ENCODE measurements around the gene GTF2IRD1. TPM values are rescaled to one million over a fixed set of nuclear protein-coding genes. Genes with fewer than 3 reads are reported as not detected.
"Not testable (repeated sequence)": the region's sequence is repeated elsewhere in the genome, so short reads cannot be mapped to it uniquely, and the experiment has no call there.

Gene GTF2IRD1
- total and polyA plus RNA-seq, 10 donors, result 2.4 to 6.6 (median 3.6) TPM

DNA sequence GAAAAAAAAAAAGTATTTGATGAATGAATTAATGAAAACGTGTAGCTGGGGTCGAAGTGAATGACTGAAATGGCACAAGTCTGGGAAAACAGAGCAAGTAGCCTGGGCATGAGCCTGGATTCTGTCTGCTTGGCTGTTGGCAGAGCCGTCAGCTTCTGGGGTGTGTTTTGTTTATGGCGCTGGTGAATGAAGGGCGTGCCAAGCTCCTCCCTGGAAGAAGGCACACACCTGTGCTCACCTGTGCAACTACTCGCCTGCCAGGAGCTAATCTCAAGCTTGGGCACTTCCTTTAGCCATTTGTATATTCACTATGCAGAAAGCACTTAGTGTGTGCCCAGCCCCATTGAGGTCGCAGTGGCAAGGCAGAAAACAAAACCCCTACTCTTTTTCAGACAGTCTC lies 74.1 kb downstream of the GTF2IRD1 start:
- Histone ChIP-seq H3K4me3 (no peak overlapping the region), H3K9me3 (no peaks in the 10 kb centered on the region), H3K27ac (no peak overlapping the region), H3K4me1 (no peaks in the 10 kb centered on the region), H3K36me3 (peaks cover 0 to 17% (median 0%) of the 10 kb centered on the region in 6 donors), H3K27me3 (replicated peaks in 1 of 7) (no peaks in the 10 kb centered on the region)
- no peak for DNase-seq
- no peak for TF ChIP-seq POLR2AphosphoS5 (IDR thresholded peaks at IDR 0.05)
- TF ChIP-seq POLR2A (IDR thresholded peaks at IDR 0.05), result no peak
- TF ChIP-seq, protein P1, sequence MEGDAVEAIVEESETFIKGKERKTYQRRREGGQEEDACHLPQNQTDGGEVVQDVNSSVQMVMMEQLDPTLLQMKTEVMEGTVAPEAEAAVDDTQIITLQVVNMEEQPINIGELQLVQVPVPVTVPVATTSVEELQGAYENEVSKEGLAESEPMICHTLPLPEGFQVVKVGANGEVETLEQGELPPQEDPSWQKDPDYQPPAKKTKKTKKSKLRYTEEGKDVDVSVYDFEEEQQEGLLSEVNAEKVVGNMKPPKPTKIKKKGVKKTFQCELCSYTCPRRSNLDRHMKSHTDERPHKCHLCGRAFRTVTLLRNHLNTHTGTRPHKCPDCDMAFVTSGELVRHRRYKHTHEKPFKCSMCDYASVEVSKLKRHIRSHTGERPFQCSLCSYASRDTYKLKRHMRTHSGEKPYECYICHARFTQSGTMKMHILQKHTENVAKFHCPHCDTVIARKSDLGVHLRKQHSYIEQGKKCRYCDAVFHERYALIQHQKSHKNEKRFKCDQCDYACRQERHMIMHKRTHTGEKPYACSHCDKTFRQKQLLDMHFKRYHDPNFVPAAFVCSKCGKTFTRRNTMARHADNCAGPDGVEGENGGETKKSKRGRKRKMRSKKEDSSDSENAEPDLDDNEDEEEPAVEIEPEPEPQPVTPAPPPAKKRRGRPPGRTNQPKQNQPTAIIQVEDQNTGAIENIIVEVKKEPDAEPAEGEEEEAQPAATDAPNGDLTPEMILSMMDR (IDR thresholded peaks at IDR 0.05 in 8 of 11, conservative IDR thresholded peaks at IDR 0.05 in 3 of 11), result no peak
- 85 to 94% (median 88%) methylated on average over 7 of the region's 7 CpGs for WGBS, 5 donors
- intact Hi-C loops (cut with DNase I; ENCODE audit: low total_unique reads), result no loop called here

DNA sequence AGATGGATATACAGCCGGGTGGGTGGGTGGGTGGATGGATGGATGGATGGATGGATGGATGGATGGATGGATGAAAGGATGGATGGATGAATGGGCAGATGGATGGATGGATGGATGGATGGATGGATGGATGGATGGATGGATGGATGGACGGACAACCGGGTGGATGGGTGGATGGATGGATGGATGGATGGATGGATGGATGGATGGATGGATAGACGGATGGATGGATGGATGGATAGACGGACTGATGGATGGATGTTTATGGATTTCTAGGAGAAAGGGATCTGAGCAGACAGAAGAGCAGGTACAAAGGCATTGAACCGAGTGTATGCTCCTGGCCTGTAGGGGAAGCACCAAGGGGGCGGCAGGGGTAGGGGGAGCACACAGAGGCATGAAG lies 75.1 kb downstream of the GTF2IRD1 start:
- H3K4me3 ChIP-seq; H3K27me3 ChIP-seq (replicated peaks in 1 of 7); H3K9me3 ChIP-seq; intact Hi-C loops (cut with DNase I; ENCODE audit: low total_unique reads); H3K4me1 ChIP-seq; DNase-seq; H3K27ac ChIP-seq: not testable (repeated sequence)
- peaks cover 0 to 15% (median 0%) of the 10 kb centered on the region in 6 donors for H3K36me3 ChIP-seq
- 92 to 97% (median 92%) methylated on average over 7 of the region's 7 CpGs for WGBS, 5 donors

DNA sequence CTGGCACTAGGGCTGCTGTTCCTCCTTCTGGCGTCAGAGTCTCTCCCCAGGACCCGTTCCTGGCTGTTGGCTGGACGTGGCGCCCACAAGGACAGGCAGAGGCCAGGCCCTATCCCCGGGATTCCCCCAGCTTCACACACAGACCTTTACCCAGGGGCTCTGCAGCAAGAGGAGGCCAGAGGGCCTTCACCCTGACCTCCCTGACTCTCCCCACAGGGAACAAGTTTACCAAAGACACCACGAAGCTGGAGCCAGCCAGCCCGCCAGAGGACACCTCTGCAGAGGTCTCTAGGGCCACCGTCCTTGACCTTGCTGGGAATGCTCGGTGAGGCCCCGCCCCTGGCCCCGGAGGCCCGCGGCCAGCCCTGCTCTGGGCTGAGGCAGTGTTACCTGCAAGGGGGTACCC lies 82.2 kb downstream of the GTF2IRD1 start:
- H3K9me3 ChIP-seq, result no peaks in the 10 kb centered on the region
- H3K27me3 ChIP-seq (replicated peaks in 1 of 7), result no peaks in the 10 kb centered on the region
- intact Hi-C loops (cut with DNase I; ENCODE audit: low total_unique reads), result no loop called here
- WGBS, 5 donors, result 54 to 77% (median 72%) methylated on average over 12 to 13 of the region's 13 CpGs
- H3K4me1 ChIP-seq, result no peaks in the 10 kb centered on the region
- no peak overlapping the region for H3K27ac ChIP-seq
- TF ChIP-seq, protein P1 (IDR thresholded peaks at IDR 0.05 in 8 of 11, conservative IDR thresholded peaks at IDR 0.05 in 3 of 11), result no peak
- TF ChIP-seq POLR2A (IDR thresholded peaks at IDR 0.05) (no peak), POLR2AphosphoS5 (IDR thresholded peaks at IDR 0.05) (no peak)
- H3K4me3 ChIP-seq, result no peak overlapping the region
- DNase-seq, result no peak
- H3K36me3 ChIP-seq, result no peaks in the 10 kb centered on the region

DNA sequence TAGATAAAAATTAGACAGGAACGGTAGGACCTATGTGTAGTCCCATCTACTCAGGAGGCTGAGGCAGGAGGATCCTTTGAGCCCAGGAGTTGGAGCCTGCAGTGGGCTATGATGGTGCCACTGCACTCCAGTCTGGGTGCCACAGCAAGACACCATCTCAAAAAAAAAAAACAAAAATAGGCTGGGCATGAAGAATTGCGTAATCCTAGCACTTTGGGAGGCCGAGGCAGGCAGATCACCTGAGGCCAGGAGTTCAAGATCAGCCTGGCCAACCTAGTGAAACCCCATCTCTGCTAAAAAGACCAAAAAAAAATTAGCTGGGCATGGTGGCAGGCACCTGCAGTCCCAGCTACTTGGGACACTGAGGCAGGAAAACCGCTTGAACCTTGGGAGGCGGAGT lies 88.2 kb downstream of the GTF2IRD1 start:
- H3K27me3 ChIP-seq (replicated peaks in 1 of 7); DNase-seq; intact Hi-C loops (cut with DNase I; ENCODE audit: low total_unique reads); H3K4me3 ChIP-seq; H3K27ac ChIP-seq; H3K4me1 ChIP-seq: not testable (repeated sequence)
- 89 to 97% (median 96%) methylated on average over 5 of the region's 5 CpGs for WGBS, 5 donors
- Histone ChIP-seq H3K36me3 (peaks cover 0 to 14% (median 0%) of the 10 kb centered on the region in 6 donors), H3K9me3 (peaks cover 0 to 14% (median 11%) of the 10 kb centered on the region in 8 donors)

DNA sequence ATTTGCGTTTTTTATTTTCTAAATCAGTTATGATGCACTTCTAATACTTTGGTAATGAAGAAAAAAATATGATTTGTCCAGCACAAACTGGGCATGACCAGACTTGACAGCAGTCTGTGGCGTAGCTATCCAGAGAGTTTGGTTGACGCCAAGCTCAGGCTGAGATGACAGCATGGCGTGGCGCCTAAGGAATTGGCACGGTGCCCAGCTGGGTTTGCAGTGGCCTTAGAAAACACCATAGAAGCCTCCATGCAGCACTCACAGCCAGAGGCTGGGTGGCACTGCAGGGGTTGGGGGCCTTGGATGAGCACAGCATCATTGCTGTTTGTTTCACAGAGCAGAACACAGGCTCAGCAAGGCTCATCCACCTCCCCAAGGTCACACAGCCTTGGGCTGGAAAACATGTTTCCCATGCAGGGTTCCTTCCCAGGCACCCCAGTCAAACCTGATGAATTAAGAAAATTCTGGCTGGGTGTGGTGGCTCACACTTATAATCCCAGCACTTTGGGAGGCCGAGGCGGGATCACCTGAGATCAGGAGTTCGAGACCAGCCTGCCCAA lies 88.9 kb downstream of the GTF2IRD1 start:
- WGBS, 5 donors, result 77 to 89% (median 87%) methylated on average over 9 of the region's 9 CpGs
- intact Hi-C loops (cut with DNase I; ENCODE audit: low total_unique reads), result no loop called here
- H3K36me3 ChIP-seq, result peaks cover 0 to 15% (median 0%) of the 10 kb centered on the region in 6 donors

More for the DNA sequence above, 88.9 kb downstream of the GTF2IRD1 start:
- Histone ChIP-seq H3K4me1 (no peaks in the 10 kb centered on the region), H3K27ac (no peak overlapping the region), H3K4me3 (no peak overlapping the region), H3K27me3 (replicated peaks in 1 of 7) (no peaks in the 10 kb centered on the region), H3K9me3 (peaks cover 0 to 14% (median 11%) of the 10 kb centered on the region in 8 donors)
- TF ChIP-seq POLR2AphosphoS5 (IDR thresholded peaks at IDR 0.05) (no peak), POLR2A (IDR thresholded peaks at IDR 0.05) (no peak)
- TF ChIP-seq, protein P1 (IDR thresholded peaks at IDR 0.05 in 8 of 11, conservative IDR thresholded peaks at IDR 0.05 in 3 of 11), result no peak
- no peak for DNase-seq

Measured in spleen (tissue), 11 donors.